ENCODE data around the gene METTL1. TPM values are rescaled to one million over a fixed set of nuclear protein-coding genes. Genes with fewer than 3 reads are reported as not detected.

The METTL1 gene
- total and polyA plus RNA-seq, 2 experiments from 2014 or later, result 18.9 to 39.5 TPM

GRCh38 chr12:57757771-57758170 lies 14.1 kb downstream of the METTL1 start:
- no peak overlapping the region for H3K27ac ChIP-seq (ENCODE audit: low read depth)
- Mint-ChIP-seq H3K4me1 (peaks cover 28% of the 10 kb centered on the region), H3K36me3 (ENCODE audit: low read depth) (no peaks in the 10 kb centered on the region; the same call in 2 of the 3 replicates), H3K4me3 (no peak overlapping the region), H3K9me3 (no peaks in the 10 kb centered on the region), H3K27me3 (ENCODE audit: insufficient read depth, low read depth, poor library complexity) (peaks cover 63% of the 10 kb centered on the region), H3K27ac (no peak overlapping the region)
- H2AFZ ChIP-seq, result no peak overlapping the region
- no peaks in the 10 kb centered on the region for H3K9me2 ChIP-seq (ENCODE audit: insufficient read depth)
- no peaks in the 10 kb centered on the region for H3K36me3 ChIP-seq (ENCODE audit: insufficient read depth)
- ATAC-seq (no peak), DNase-seq (ENCODE audit: low spot score) (no peak)
- peaks cover 4% of the 10 kb centered on the region; the same call in 1 of the 2 replicates for H4K20me1 ChIP-seq (replicated peaks; ENCODE audit: insufficient read depth)
- peaks cover 19% of the 10 kb centered on the region for H3F3A ChIP-seq (replicated peaks; ENCODE audit: low read depth)
- no peaks in the 10 kb centered on the region for H3K79me2 ChIP-seq (replicated peaks; ENCODE audit: insufficient read depth)
- no peak overlapping the region for H3K4me3 ChIP-seq
- peaks cover 29% of the 10 kb centered on the region for H3K4me1 ChIP-seq (ENCODE audit: insufficient read depth)
- H3K4me2 ChIP-seq, result no peak overlapping the region
- TF ChIP-seq EZH2phosphoT487 (IDR thresholded peaks at IDR 0.05; ENCODE audit: unreplicated experiment), result no peak
- H3K27me3 ChIP-seq (ENCODE audit: insufficient read depth), result peaks cover 90% of the 10 kb centered on the region

- H3K4me2 ChIP-seq, result peak overlapping the region; percentile 86
- peaks cover 71% of the 10 kb centered on the region for H3K27me3 Mint-ChIP-seq (ENCODE audit: insufficient read depth, low read depth, poor library complexity)
- peaks cover 30% of the 10 kb centered on the region for H3K4me1 ChIP-seq (ENCODE audit: insufficient read depth)
- H3K27ac ChIP-seq (ENCODE audit: low read depth), result no peak overlapping the region
- peaks cover 19% of the 10 kb centered on the region for H3F3A ChIP-seq (replicated peaks; ENCODE audit: low read depth)
- H3K9me3 Mint-ChIP-seq, result no peaks in the 10 kb centered on the region; the same call in 2 of the 3 replicates
- peaks cover 31% of the 10 kb centered on the region for H3K4me1 Mint-ChIP-seq
- H2AFZ ChIP-seq, result no peak overlapping the region
- no peak overlapping the region for H3K27ac Mint-ChIP-seq
- DNase-seq (ENCODE audit: low spot score) (peak; percentile 89), ATAC-seq (peak; percentile 64)
- H3K4me3 Mint-ChIP-seq, result peak overlapping the region; percentile 71
- H4K20me1 ChIP-seq (replicated peaks; ENCODE audit: insufficient read depth), result peaks cover 4% of the 10 kb centered on the region; the same call in 1 of the 2 replicates
- peaks cover 79% of the 10 kb centered on the region for H3K27me3 ChIP-seq (ENCODE audit: insufficient read depth)
- H3K9me2 ChIP-seq (ENCODE audit: insufficient read depth), result no peaks in the 10 kb centered on the region
- peaks cover 4% of the 10 kb centered on the region for H3K79me2 ChIP-seq (replicated peaks; ENCODE audit: insufficient read depth)
- H3K4me3 ChIP-seq, result peak overlapping the region; percentile 83
- H3K36me3 ChIP-seq (ENCODE audit: insufficient read depth), result no peaks in the 10 kb centered on the region
- peaks cover 3% of the 10 kb centered on the region for H3K36me3 Mint-ChIP-seq (ENCODE audit: low read depth)
- TF ChIP-seq EZH2phosphoT487 (IDR thresholded peaks at IDR 0.05; ENCODE audit: unreplicated experiment) (peak; percentile 51), ETS1 (IDR thresholded peaks at IDR 0.05) (no peak), CREB1 (CRISPR knock-in tag; IDR thresholded peaks at IDR 0.05; ENCODE audit: low read depth) (peak; percentile 43; the same call in 1 of the 2 replicates), EZH2 (IDR thresholded peaks at IDR 0.05; ENCODE audit: low read depth, unreplicated experiment) (peak; percentile 86), POLR2AphosphoS5 (IDR thresholded peaks at IDR 0.05; ENCODE audit: low read depth) (no peak), ZNF331 (CRISPR knock-in tag; IDR thresholded peaks at IDR 0.05; ENCODE audit: low read depth) (no peak), STAT1 (IDR thresholded peaks at IDR 0.05; ENCODE audit: unreplicated experiment) (no peak), REST (IDR thresholded peaks at IDR 0.05; ENCODE audit: unreplicated experiment) (no peak), CTCF (conservative IDR thresholded peaks at IDR 0.05; ENCODE audit: low read depth in 2 of 2) (peak; percentile 83 to 92), ZNF114 (CRISPR knock-in tag; IDR thresholded peaks at IDR 0.05) (no peak)
Observed at GRCh38 chr12:57756406-57757341, 15.2 kb downstream of the METTL1 start.
